Activated naive CD4-positive, alpha-beta T cell treated with anti-CD3 and anti-CD28 coated beads, Interleukin-2, amount 50 U/mL, for 16 hours (primary cell): ENCODE measurements around the gene NMNAT2.
"Not testable (repeated sequence)": the region's sequence is repeated elsewhere in the genome, so short reads cannot be mapped to it uniquely, and the experiment has no call there.

Source experiments
- DNase-seq: peaks from one replicate; pipeline ENCODE4 v3.0.0-alpha.2; 2020

NMNAT2 gene

GRCh38 chr1:183282101-183282855 lies 135.9 kb downstream of the NMNAT2 start:
- DNase-seq, result no peak

GRCh38 chr1:183281553-183282091 lies 136.6 kb downstream of the NMNAT2 start:
- peak; percentile 71 for DNase-seq

- no peak for DNase-seq
Measured at GRCh38 chr1:183281039-183281438, 137.1 kb downstream of the NMNAT2 start.

GRCh38 chr1:183279835-183280234 lies 138.3 kb downstream of the NMNAT2 start:
- DNase-seq, result no peak

- no peak for DNase-seq
Measured at GRCh38 chr1:183278739-183279591, 139.2 kb downstream of the NMNAT2 start.

- no peak for DNase-seq
Measured at GRCh38 chr1:183277821-183278738, 140.1 kb downstream of the NMNAT2 start.

- no peak for DNase-seq
Measured at GRCh38 chr1:183276386-183277080, 141.6 kb downstream of the NMNAT2 start.

GRCh38 chr1:183275322-183275721 lies 142.9 kb downstream of the NMNAT2 start:
- DNase-seq, result no peak

- DNase-seq, result no peak
Measured at GRCh38 chr1:183274836-183275235, 143.3 kb downstream of the NMNAT2 start.

- DNase-seq, result not testable (repeated sequence)
Measured at GRCh38 chr1:183273984-183274383, 144.2 kb downstream of the NMNAT2 start.

GRCh38 chr1:183273300-183273699 lies 144.9 kb downstream of the NMNAT2 start:
- no peak for DNase-seq

- DNase-seq, result no peak
Measured at GRCh38 chr1:183272390-183272848, 145.8 kb downstream of the NMNAT2 start.

- DNase-seq, result no peak
Measured at GRCh38 chr1:183270541-183271141, 147.5 kb downstream of the NMNAT2 start.

- no peak for DNase-seq
Measured at GRCh38 chr1:183267646-183268431, 150.3 kb downstream of the NMNAT2 start.

- no peak for DNase-seq
Measured at GRCh38 chr1:183263886-183264602, 154.1 kb downstream of the NMNAT2 start.

GRCh38 chr1:183262628-183263200 lies 155.5 kb downstream of the NMNAT2 start:
- DNase-seq, result no peak

- no peak for DNase-seq
Measured at GRCh38 chr1:183259924-183260323, 158.3 kb downstream of the NMNAT2 start.

- DNase-seq, result no peak
Measured at GRCh38 chr1:183255073-183255472, 163.1 kb downstream of the NMNAT2 start.

GRCh38 chr1:183251959-183252450 lies 166.2 kb downstream of the NMNAT2 start:
- DNase-seq, result no peak
